ENCODE results near the gene CBY3. TPM values are rescaled to one million over a fixed set of nuclear protein-coding genes. Genes with fewer than 3 reads are reported as not detected.
"Not testable (repeated sequence)": the region's sequence is repeated elsewhere in the genome, so short reads cannot be mapped to it uniquely, and the experiment has no call there.

The CBY3 gene
- total RNA-seq, 4 donors from 2014 or later: not detected

DNA sequence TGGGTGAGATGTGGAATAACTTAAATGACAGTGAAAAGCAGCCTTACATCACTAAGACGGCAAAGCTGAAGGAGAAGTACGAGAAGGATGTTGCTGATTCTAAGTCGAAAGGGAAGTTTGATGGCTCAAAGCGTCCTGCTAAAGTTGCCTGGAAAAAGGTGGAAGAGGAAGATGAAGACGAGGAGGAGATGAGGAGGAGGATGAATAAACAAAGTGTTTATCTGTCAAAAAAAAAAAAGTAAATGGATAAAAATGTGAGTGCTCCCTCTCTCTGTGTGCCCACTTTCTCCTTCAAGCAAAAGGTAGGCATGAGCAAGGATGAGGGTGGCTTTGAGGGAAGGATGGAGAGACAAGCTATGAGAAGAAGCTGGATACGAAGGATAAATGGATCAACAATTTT is 13.7 kb upstream of the CBY3 start:
- no peaks in the 10 kb centered on the region for H3K9me3 ChIP-seq
- no peak for DNase-seq (ENCODE audit: extremely low spot score)
- H3K27ac ChIP-seq (replicated peaks in 1 of 4): no peak overlapping the region
- TF ChIP-seq EP300 (IDR thresholded peaks at IDR 0.05): no peak
- H3K36me3 ChIP-seq: no peaks in the 10 kb centered on the region
- H3K4me3 ChIP-seq: no peak overlapping the region
- H3K27me3 ChIP-seq: no peaks in the 10 kb centered on the region
- 87% methylated on average over 6 of the region's 6 CpGs for WGBS
- H3K4me1 ChIP-seq: peaks cover 8 to 21% (median 14%) of the 10 kb centered on the region in 4 donors
- intact Hi-C loops (cut with DNase I): no loop called here

DNA sequence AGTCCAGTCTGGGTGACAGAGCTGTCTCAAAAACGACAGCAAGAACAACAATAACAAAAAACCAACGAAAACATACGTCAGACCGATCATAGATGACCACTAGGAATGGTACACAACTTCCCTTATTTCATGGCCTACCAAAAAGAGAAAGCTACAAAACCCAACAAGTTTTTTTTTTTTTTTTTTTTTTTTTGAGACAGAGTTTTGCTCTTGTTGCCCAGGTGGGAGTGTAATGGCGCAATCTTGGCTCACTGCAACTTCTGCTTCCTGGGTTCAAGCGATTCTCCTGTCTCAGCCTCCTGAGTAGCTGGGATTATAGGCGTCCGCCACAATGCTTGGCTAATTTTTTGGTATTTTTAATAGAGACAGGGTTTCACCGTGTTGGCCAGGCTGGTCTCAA is 8.4 kb upstream of the CBY3 start:
- 83% methylated on average over 9 of the region's 9 CpGs for WGBS
- DNase-seq (ENCODE audit: extremely low spot score); H3K27ac ChIP-seq (replicated peaks in 1 of 4); intact Hi-C loops (cut with DNase I); H3K9me3 ChIP-seq; H3K4me1 ChIP-seq; H3K36me3 ChIP-seq; H3K27me3 ChIP-seq; H3K4me3 ChIP-seq: not testable (repeated sequence)

DNA sequence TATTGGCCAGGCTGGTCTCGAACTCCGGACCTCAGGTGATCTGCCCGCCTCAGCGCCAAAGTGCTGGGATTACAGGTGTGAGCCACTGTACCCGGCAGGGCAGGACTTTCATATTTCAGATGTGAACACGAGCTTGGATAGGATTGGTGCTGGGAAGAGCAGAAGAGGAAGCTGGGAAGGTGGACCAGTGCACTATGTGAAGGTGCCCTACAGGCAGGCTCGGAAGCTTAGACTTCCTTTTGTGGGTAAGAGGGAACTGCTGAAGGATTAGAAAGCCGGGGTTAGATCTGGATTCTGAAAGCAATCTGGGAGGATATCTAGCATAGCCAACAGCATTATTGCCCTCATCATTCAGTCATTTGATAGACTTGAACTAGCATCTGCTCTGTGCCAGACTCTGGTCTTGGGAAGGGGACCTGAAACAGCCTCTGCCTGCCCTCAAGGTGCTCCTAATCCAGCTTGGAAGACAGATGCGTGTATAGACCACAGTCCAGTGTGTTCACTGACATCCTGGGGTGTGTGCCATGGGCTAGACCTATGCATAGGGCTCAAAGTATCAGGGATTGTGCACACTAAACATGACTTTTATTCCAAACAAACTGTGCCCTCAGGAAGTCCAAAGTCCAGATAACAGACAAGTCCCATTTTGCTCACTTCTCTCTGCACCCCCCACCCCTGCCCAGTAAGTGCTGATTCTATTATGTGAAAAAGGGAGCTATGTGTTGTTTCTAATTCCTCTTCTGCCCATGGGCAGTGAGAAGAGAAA is 637 bp downstream of the CBY3 start:
- DNase-seq (ENCODE audit: extremely low spot score): no peak
- Histone ChIP-seq H3K27me3 (no peaks in the 10 kb centered on the region), H3K4me3 (no peak overlapping the region), H3K36me3 (peaks cover 0 to under 1% (median 0%) of the 10 kb centered on the region in 4 donors), H3K4me1 (peaks cover 15 to 32% (median 29%) of the 10 kb centered on the region in 4 donors), H3K27ac (replicated peaks in 1 of 4) (no peak overlapping the region), H3K9me3 (no peaks in the 10 kb centered on the region)
- WGBS: 88% methylated on average over 8 of the region's 9 CpGs
- intact Hi-C loops (cut with DNase I): no loop called here
- TF ChIP-seq POLR2AphosphoS5 (IDR thresholded peaks at IDR 0.05) (no peak), EP300 (IDR thresholded peaks at IDR 0.05) (no peak), POLR2A (IDR thresholded peaks at IDR 0.05; ENCODE audit: low read depth) (no peak)
- TF ChIP-seq, protein P1, sequence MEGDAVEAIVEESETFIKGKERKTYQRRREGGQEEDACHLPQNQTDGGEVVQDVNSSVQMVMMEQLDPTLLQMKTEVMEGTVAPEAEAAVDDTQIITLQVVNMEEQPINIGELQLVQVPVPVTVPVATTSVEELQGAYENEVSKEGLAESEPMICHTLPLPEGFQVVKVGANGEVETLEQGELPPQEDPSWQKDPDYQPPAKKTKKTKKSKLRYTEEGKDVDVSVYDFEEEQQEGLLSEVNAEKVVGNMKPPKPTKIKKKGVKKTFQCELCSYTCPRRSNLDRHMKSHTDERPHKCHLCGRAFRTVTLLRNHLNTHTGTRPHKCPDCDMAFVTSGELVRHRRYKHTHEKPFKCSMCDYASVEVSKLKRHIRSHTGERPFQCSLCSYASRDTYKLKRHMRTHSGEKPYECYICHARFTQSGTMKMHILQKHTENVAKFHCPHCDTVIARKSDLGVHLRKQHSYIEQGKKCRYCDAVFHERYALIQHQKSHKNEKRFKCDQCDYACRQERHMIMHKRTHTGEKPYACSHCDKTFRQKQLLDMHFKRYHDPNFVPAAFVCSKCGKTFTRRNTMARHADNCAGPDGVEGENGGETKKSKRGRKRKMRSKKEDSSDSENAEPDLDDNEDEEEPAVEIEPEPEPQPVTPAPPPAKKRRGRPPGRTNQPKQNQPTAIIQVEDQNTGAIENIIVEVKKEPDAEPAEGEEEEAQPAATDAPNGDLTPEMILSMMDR (IDR thresholded peaks at IDR 0.05): no peak

DNA sequence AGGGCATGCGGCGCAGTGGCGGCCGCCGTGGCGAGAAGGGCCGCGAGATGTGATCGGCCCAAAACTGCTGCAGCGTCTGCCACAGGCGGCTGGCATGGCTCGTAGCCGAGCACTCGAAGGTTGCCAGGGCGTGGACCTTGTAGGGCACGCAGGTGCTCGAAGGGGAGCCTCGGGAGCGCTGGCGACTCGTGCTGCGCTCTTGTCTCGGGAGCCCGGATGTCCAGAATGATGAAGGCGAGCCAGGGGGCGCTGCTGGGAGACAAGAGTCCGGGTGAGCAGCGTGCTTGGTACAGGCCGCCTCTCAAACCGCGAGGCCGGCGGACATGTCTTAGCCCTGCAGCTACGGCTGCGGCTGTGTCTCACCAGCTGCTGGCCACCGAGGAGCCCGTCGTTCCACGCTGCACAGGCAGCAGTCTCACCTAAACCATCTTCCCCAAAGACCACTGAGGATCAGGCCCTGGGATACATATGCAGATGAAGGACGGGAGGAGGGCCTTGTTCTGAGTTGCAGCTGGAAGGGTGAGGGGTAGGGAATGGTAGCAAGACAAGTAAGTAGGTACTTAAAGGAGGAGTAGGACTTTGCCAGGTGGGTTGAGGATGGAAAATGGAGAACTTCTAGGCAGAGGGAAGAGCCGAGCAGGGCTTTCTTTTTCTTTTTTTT is 1.7 kb downstream of the CBY3 start:
- H3K36me3 ChIP-seq: peaks cover 0 to 5% (median 0%) of the 10 kb centered on the region in 4 donors
- intact Hi-C loops (cut with DNase I): loop anchor here (2.0 kb wide), 1 partner anchor 20 kb away; the partner anchor contains the start of gene CANX
- H3K4me1 ChIP-seq: peaks cover 15 to 32% (median 29%) of the 10 kb centered on the region in 4 donors
- TF ChIP-seq POLR2A (IDR thresholded peaks at IDR 0.05; ENCODE audit: low read depth): no peak
- TF ChIP-seq EP300 (IDR thresholded peaks at IDR 0.05): no peak
- TF ChIP-seq, protein P1 (IDR thresholded peaks at IDR 0.05): peak; percentile 28 to 47 (median 39)
- TF ChIP-seq POLR2AphosphoS5 (IDR thresholded peaks at IDR 0.05): peak in 1 of 2 donors; percentile 43
- peak overlapping the region; percentile 69 to 95 (median 84) for H3K4me3 ChIP-seq
- H3K27ac ChIP-seq (replicated peaks in 1 of 4): peak overlapping the region; percentile 90 to 96 (median 92)
- 91% methylated on average over 2 of the region's 41 CpGs for WGBS
- H3K9me3 ChIP-seq: no peaks in the 10 kb centered on the region
- no peaks in the 10 kb centered on the region for H3K27me3 ChIP-seq
- peak; percentile 95 for DNase-seq (ENCODE audit: extremely low spot score)

DNA sequence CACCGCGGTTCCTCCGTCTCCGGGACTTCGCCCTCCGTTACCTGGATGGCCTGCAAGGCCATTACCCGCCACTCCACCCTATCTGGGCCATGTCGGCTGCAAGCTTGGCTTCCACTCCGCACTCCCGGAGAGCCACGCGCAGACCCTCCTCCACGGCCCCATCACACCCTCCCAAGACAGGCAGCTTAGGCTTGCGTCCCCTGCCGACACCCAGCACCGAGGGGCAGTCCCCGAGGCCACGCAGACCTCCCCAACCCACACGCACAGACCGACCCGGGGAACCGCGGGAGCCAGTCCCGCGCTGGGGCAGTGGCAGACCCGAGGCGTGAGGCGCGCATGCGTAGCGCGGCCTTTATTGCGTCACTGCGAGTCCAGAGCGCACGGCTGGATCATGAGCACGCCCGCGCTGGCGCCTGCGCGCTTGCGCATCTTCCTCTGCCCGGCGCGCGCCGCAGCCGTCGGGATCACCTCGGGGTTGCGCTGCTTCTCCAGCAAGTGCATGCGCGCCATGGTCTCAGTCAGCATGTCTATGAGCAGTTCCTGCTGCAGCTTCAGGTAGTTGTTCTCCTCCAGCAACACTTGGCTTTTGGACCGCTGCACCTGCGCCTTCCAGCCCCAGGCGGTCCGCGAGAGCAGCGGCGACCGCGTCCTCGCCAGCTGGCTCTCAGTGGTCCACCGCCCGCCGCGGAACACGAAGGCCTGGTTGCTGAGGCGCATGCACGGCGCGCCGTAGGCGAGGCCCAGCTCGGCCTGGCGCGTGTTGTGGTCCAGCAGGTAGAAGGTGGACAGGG is 2.4 kb downstream of the CBY3 start:
- Histone ChIP-seq H3K4me1 (peaks cover 15 to 32% (median 29%) of the 10 kb centered on the region in 4 donors), H3K4me3 (peak overlapping the region; percentile 69 to 95 (median 84)), H3K9me3 (no peaks in the 10 kb centered on the region), H3K27me3 (no peaks in the 10 kb centered on the region), H3K27ac (replicated peaks in 1 of 4) (peak overlapping the region; percentile 90 to 96 (median 92)), H3K36me3 (peaks cover 0 to 5% (median 0%) of the 10 kb centered on the region in 4 donors)
- peak; percentile 98 for DNase-seq (ENCODE audit: extremely low spot score)
- WGBS: 0% methylated on average over 3 of the region's 78 CpGs
- no peak for TF ChIP-seq EP300 (IDR thresholded peaks at IDR 0.05)
- TF ChIP-seq, protein P1 (IDR thresholded peaks at IDR 0.05): peak in 1 of 3 experiments; percentile 40
- peak; percentile 96 to 99 for TF ChIP-seq POLR2AphosphoS5 (IDR thresholded peaks at IDR 0.05)
- TF ChIP-seq POLR2A (IDR thresholded peaks at IDR 0.05; ENCODE audit: low read depth): peak; percentile 84
- intact Hi-C loops (cut with DNase I): loop anchor here (2.0 kb wide), 1 partner anchor 20 kb away; the partner anchor contains the start of gene CANX
